ENCODE measurements around the gene ST6GALNAC4. TPM values are rescaled to one million over a fixed set of nuclear protein-coding genes. Genes with fewer than 3 reads are reported as not detected.

ST6GALNAC4 gene
- polyA plus RNA-seq, 3 donors = 8.9 to 14.0 (median 10.3) TPM

DNA sequence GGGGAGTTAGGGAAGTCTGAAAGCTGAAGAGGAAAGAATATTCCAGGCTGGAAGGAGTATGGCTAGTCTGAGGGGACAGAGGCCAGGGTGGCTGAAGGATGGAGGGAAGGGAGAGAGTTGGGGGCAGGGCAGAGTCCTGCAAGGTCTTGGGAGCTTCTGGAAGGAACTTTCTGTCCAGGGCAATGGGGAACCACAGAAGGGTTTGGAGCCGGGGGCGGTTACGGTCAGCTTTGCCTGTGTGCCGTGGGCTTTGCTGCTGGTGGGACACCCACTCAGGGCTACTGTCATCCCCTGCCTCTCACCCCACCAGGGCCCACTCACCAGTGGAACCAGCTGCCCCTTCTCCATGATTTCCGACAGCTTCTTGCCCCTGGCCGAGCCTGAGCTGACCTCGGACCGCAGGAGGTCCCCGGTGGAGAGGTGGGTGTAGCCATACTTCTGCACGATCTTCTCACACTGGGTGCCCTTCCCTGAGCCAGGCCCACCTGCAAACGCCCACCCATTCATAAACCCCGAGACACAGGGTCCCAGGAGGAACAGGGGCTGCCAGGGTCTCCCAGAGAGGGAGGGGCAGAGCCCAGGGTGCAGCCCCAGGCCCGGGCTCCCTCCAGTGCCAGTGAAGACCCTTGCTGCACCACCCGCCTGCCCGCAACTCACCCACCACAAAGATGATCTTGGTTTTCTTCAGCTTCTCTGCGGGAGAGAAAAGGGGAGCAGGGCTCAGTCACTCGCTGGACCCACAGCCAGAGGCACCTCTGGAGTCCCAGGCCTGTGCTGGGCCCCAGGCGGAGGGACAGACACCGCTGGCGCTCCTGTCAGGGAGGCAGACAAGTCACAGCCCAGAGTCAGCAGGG is 44.2 kb downstream of the ST6GALNAC4 start:
- Histone ChIP-seq H3K27me3 (ENCODE audit: control insufficient read depth in 2 of 2, insufficient read depth in 2 of 2, low read length in 2 of 2) (peaks cover 0 to 9% of the 10 kb centered on the region in 2 donors), H4K20me1 (ENCODE audit: insufficient read depth, low read length) (no peaks in the 10 kb centered on the region), H3K4me1 (ENCODE audit: control insufficient read depth in 1 of 2, insufficient read depth in 2 of 2, low read length in 2 of 2) (peaks cover 6 to 10% of the 10 kb centered on the region in 2 donors), H3K36me3 (replicated peaks in 1 of 2; ENCODE audit: control insufficient read depth in 1 of 2, insufficient read depth in 2 of 2, low read length in 2 of 2) (no peaks in the 10 kb centered on the region), H3K4me3 (replicated peaks in 1 of 3; ENCODE audit: low read depth in 2 of 3, low read length in 3 of 3) (no peak overlapping the region), H3K9ac (ENCODE audit: insufficient read depth, low read length, poor library complexity, severe bottlenecking) (no peak overlapping the region), H3K79me2 (ENCODE audit: insufficient read depth, low read length) (no peaks in the 10 kb centered on the region), H3K9me3 (replicated peaks in 1 of 2; ENCODE audit: control insufficient read depth in 1 of 2, insufficient read depth in 1 of 2, low read length in 2 of 2) (no peaks in the 10 kb centered on the region), H2AFZ (ENCODE audit: insufficient read depth, low read depth, low read length, poor library complexity, severe bottlenecking) (no peak overlapping the region), H3K27ac (ENCODE audit: low read depth in 1 of 2, low read length in 2 of 2) (no peak overlapping the region), H3K4me2 (replicated peaks; ENCODE audit: extremely low read depth, low read length, poor library complexity, severe bottlenecking) (no peak overlapping the region)
- Mint-ChIP-seq H3K27me3 (ENCODE audit: low read depth in 3 of 3) (peaks cover 3 to 13% (median 8%) of the 10 kb centered on the region in 3 donors), H3K9me3 (peaks cover 0 to 2% (median 0%) of the 10 kb centered on the region in 7 donors), H3K4me1 (peaks cover 8% of the 10 kb centered on the region), H3K27ac (peak overlapping the region in 2 of 7 donors; percentile 43 to 72), H3K36me3 (no peaks in the 10 kb centered on the region), H3K4me3 (no peak overlapping the region)
- no peak for TF ChIP-seq CTCF (IDR thresholded peaks at IDR 0.05)
- no peak for DNase-seq
- intact Hi-C loops (cut with micrococcal nuclease) = loop anchor here in 1 of 2 donors (10.0 kb wide), 1 partner anchor 368 kb away; no protein-coding TSS in a partner anchor
- 97% methylated on average over 16 of the region's 20 CpGs for WGBS (ENCODE audit: insufficient coverage)

DNA sequence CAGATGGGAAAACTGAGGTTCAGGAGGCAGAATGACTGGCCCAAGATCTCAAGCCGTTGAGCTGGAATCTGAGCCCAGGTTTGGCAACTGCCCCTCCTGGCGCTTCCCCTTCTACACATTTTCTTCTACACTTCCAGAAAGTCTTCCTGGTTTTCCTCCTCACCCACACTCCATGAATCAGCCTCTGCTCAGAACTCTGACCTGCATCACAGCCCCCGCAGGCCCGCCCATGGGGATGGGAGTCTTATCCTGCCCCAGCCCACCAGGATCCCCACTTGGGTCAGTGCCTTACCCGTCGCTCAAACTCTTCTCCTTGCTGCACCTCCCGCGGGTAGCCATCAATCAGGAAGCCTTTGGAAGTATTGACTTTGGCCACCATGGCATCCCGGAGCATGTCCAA is 45.3 kb downstream of the ST6GALNAC4 start:
- H3K36me3 Mint-ChIP-seq = no peaks in the 10 kb centered on the region
- no peak overlapping the region for H3K4me2 ChIP-seq (replicated peaks; ENCODE audit: extremely low read depth, low read length, poor library complexity, severe bottlenecking)
- peaks cover 0 to 3% (median 2%) of the 10 kb centered on the region in 3 donors for H3K27me3 Mint-ChIP-seq (ENCODE audit: low read depth in 3 of 3)
- H3K4me1 ChIP-seq (ENCODE audit: control insufficient read depth in 1 of 2, insufficient read depth in 2 of 2, low read length in 2 of 2) = peaks cover 6 to 13% of the 10 kb centered on the region in 2 donors
- no peaks in the 10 kb centered on the region for H3K79me2 ChIP-seq (ENCODE audit: insufficient read depth, low read length)
- intact Hi-C loops (cut with micrococcal nuclease) = loop anchor here in 1 of 2 donors (2.0 to 10.0 kb wide), 2 partner anchors 107 to 367 kb away; no protein-coding TSS in a partner anchor
- no peak for TF ChIP-seq CTCF (IDR thresholded peaks at IDR 0.05)
- no peak overlapping the region for H3K27ac ChIP-seq (ENCODE audit: low read depth in 1 of 2, low read length in 2 of 2)
- H3K4me3 ChIP-seq (replicated peaks in 1 of 3; ENCODE audit: low read depth in 2 of 3, low read length in 3 of 3) = no peak overlapping the region
- H3K27me3 ChIP-seq (ENCODE audit: control insufficient read depth in 2 of 2, insufficient read depth in 2 of 2, low read length in 2 of 2) = no peaks in the 10 kb centered on the region
- 94% methylated on average over 6 of the region's 9 CpGs for WGBS (ENCODE audit: insufficient coverage)
- no peak overlapping the region for H3K9ac ChIP-seq (ENCODE audit: insufficient read depth, low read length, poor library complexity, severe bottlenecking)
- no peaks in the 10 kb centered on the region for H4K20me1 ChIP-seq (ENCODE audit: insufficient read depth, low read length)
- peaks cover 10% of the 10 kb centered on the region for H3K4me1 Mint-ChIP-seq
- no peak overlapping the region for H2AFZ ChIP-seq (ENCODE audit: insufficient read depth, low read depth, low read length, poor library complexity, severe bottlenecking)
- DNase-seq = no peak
- H3K36me3 ChIP-seq (replicated peaks in 1 of 2; ENCODE audit: control insufficient read depth in 1 of 2, insufficient read depth in 2 of 2, low read length in 2 of 2) = no peaks in the 10 kb centered on the region
- no peaks in the 10 kb centered on the region for H3K9me3 ChIP-seq (replicated peaks in 1 of 2; ENCODE audit: control insufficient read depth in 1 of 2, insufficient read depth in 1 of 2, low read length in 2 of 2)
- H3K4me3 Mint-ChIP-seq = peak overlapping the region in 1 of 2 donors; percentile 14
- H3K9me3 Mint-ChIP-seq = no peaks in the 10 kb centered on the region
- H3K27ac Mint-ChIP-seq = peak overlapping the region in 1 of 7 donors; percentile 72
